Heart left ventricle (tissue), 16 donors: Measurements from ENCODE around the gene TSPAN11. TPM values are rescaled to one million over a fixed set of nuclear protein-coding genes. Genes with fewer than 3 reads are reported as not detected.
A peak's percentile ranks its signal among the peaks of the same experiment; 100 is the strongest.

Experiments used
- ATAC-seq, 4 donors: fragments of 200-7000 bp; cut with Tn5 transposase; one replicate each; pipeline ENCODE4 v1.9.1; 2020 to 2022; ENCODE audit warnings: moderate library complexity in 4 of 4, mild to moderate bottlenecking in 3 of 4, moderate number of reproducible peaks in 1 of 4
- DNase-seq, 5 donors: peaks; one replicate each; pipeline ENCODE4 v3.0.0-alpha.2; 2020
- H3K27ac ChIP-seq, 12 donors: fragments of 200-600 bp; sonication (generic) in 4 of 12; one replicate each; pipeline versions ENCODE4 v1.5.0 to v1.8.0; 2016 to 2022; ENCODE audit warnings: mild to moderate bottlenecking in 2 of 12
- H3K27me3 ChIP-seq, 9 donors: fragments of 200-600 bp; sonication (generic) in 2 of 9; one replicate each; pipeline versions ENCODE4 v1.5.1 to v1.8.0; 2016 to 2022; ENCODE audit warnings: mild to moderate bottlenecking in 3 of 9
- H3K36me3 ChIP-seq, 9 donors: fragments of 200-600 bp; sonication (generic) in 2 of 9; one replicate each; pipeline versions ENCODE4 v1.5.0 to v1.8.0; 2018 to 2022; ENCODE audit warnings: mild to moderate bottlenecking in 2 of 9
- H3K4me1 ChIP-seq, 12 donors: fragments of 200-600 bp; sonication (generic) in 4 of 12; one replicate each; pipeline versions ENCODE4 v1.5.0 to v1.8.0; 2016 to 2022; ENCODE audit warnings: mild to moderate bottlenecking in 3 of 12
- H3K4me3 ChIP-seq, 12 donors: fragments of 200-600 bp; sonication (generic) in 4 of 12; one replicate each; pipeline versions ENCODE4 v1.5.0 to v1.8.0; 2017 to 2022; ENCODE audit warnings: mild to moderate bottlenecking in 9 of 12, moderate library complexity in 4 of 12
- H3K9me3 ChIP-seq, 12 donors: fragments of 200-600 bp; sonication (generic) in 4 of 12; one replicate each; pipeline versions ENCODE4 v1.5.0 to v1.8.0; 2016 to 2022; ENCODE audit warnings: mild to moderate bottlenecking in 1 of 12
- POLR2A ChIP-seq, 2 donors: fragments of 450-650 bp; IDR thresholded peaks; one replicate each; pipeline ENCODE4 v1.6.1; 2017; ENCODE audit warnings: antibody characterized with exemption in 2 of 2, mild to moderate bottlenecking in 2 of 2, moderate library complexity in 2 of 2
- WGBS, 4 donors: extraction: QIAGEN DNeasy Blood & Tissue Kit in 2 of 4; methylation state at CpG; one replicate each; pipeline versions ENCODE4 v1.1.5 to v1.1.7; 2013 to 2018; 5-methylcytosine and 5-hydroxymethylcytosine counted together
- intact Hi-C, 10 donors: fragments of 100-400 bp; cut with DNase I; formaldehyde crosslinking; loops; one replicate each; pipeline versions ENCODE4 v1.11.1 to v1.14.2; 2022
- polyA plus RNA-seq, 2 donors: library from polyadenylated mRNA; stranded (reverse); fragments of 200-250 nt; gene quantifications; one replicate each; pipeline ENCODE4 v1.2.3, GENCODE V29; 2013
- total RNA-seq, 9 donors: library from RNA; depleted of rRNA in 2 of 9; stranded (reverse); fragments of >200 nt in 2 of 9; fragmentation: NEBNext Ultra II Directional in 3 of 9; extraction: Animal tissue kit (Norgen Biotek cat#: 25700) in 3 of 9; gene quantifications; one replicate each; pipeline versions ENCODE4 v1.1.0 to v1.2.4, GENCODE V29; 2016 to 2023
- TF ChIP-seq, protein P1 (sequence below), 12 donors: fragments of 200-600 bp; sonication (generic) in 4 of 12; IDR thresholded peaks; one replicate each; pipeline versions ENCODE4 v1.5.0 to v1.8.0; 2018 to 2022; ENCODE audit warnings: antibody characterized with exemption in 12 of 12, mild to moderate bottlenecking in 5 of 12
- donor health status: ischemic (EF 13 %, LVEDD 7.1; RV severe dilation, severe dysfunction).
- donor health status: healthy with polysubstance abuse.
- donor health status: DM: no; HTN: yes; CAD: no.
- donor health status: DM: no; HTN: no; CAD: no.
- donor health status: ischemic (EF 25% LVEDD 6.9; RV normal size, moderate dysfunction).
- donor health status: ischemic (EF 25% LVEDD 5.7; RV mildly dilated, moderate dysfunction).
- donor health status: healthy.
- donor health status: DM: yes; HTN: yes; CAD: no.
- donor health status: ischemic (EF 35%, LVEDD 5.7; RV mildly dilated, moderate dysfunction).
- donor health status: nonischemic (EF 11% LVEDD 7.7; RV severe dilation, severe dysfunction).
- donor health status: DM: yes; HTN: yes; CAD: no.
- donor health status: PGD.
- donor health status: ischemic (EF 29% LVEDD 5.4; RV normal size, mild dysfunction).
- donor health status: nonischemic (EF 23%, LVEDD 6.1; RV moderate dilation, normal function).

TSPAN11 gene
- total and polyA plus RNA-seq, 11 donors: 0.49 to 4.2 (median 1.9) TPM

DNA sequence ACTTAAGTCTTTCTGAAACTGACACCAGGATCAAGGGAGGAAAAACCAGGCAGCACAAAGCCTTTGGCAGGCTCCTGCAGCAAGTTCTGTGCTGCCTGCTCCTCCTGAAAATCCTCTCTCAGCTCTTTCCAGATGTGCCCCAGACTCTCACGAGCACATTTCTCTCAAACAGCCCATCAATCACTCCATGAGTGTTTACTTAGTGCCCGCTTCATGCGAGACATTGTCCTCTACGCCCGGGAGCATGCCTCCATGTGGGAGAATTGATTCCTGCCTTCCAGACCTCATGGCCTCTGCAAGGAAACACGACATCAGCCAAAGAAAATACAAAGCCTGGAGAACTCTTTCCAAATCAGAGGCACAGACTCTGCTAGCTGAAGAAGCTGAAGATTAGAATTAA is 46.5 kb upstream of the TSPAN11 start:
- no peak overlapping the region for H3K27ac ChIP-seq
- no peak overlapping the region for H3K4me3 ChIP-seq
- WGBS, 4 donors: 23 to 40% (median 32%) methylated on average over 6 of the region's 6 CpGs
- DNase-seq (no peak), ATAC-seq (no peak)
- no peaks in the 10 kb centered on the region for H3K9me3 ChIP-seq
- H3K4me1 ChIP-seq: peaks cover 0 to 7% (median 0%) of the 10 kb centered on the region in 12 donors
- H3K36me3 ChIP-seq: no peaks in the 10 kb centered on the region
- H3K27me3 ChIP-seq: peaks cover 0 to 5% (median 0%) of the 10 kb centered on the region in 9 donors
- TF ChIP-seq, protein P1, sequence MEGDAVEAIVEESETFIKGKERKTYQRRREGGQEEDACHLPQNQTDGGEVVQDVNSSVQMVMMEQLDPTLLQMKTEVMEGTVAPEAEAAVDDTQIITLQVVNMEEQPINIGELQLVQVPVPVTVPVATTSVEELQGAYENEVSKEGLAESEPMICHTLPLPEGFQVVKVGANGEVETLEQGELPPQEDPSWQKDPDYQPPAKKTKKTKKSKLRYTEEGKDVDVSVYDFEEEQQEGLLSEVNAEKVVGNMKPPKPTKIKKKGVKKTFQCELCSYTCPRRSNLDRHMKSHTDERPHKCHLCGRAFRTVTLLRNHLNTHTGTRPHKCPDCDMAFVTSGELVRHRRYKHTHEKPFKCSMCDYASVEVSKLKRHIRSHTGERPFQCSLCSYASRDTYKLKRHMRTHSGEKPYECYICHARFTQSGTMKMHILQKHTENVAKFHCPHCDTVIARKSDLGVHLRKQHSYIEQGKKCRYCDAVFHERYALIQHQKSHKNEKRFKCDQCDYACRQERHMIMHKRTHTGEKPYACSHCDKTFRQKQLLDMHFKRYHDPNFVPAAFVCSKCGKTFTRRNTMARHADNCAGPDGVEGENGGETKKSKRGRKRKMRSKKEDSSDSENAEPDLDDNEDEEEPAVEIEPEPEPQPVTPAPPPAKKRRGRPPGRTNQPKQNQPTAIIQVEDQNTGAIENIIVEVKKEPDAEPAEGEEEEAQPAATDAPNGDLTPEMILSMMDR (IDR thresholded peaks at IDR 0.05): no peak
- no peak for TF ChIP-seq POLR2A (IDR thresholded peaks at IDR 0.05)
- intact Hi-C loops: no loop called here

DNA sequence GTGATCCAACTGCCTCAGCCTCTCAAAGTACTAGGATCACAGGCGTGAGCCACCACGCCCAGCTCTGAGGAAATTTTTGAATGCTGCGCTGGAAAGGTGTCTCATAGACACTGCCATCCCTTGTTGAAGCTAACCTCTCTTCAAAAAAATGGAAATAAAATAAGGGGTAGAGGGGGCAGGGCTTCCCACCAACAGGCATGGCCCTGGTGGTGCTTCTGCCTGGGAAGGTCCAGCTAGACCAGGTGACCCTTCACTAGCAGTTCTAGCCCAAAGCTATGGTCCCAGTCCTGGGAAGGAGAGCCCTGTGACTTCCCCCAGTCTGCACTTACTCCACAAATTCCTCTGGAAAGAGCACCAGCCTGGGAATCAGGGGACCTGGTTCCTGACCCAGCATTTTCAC is 45.7 kb upstream of the TSPAN11 start:
- ATAC-seq: no peak
- no peak for DNase-seq
- no peak overlapping the region for H3K27ac ChIP-seq
- H3K9me3 ChIP-seq: peaks cover 0 to 3% (median 0%) of the 10 kb centered on the region in 12 donors
- peaks cover 0 to 5% (median 0%) of the 10 kb centered on the region in 9 donors for H3K27me3 ChIP-seq
- H3K36me3 ChIP-seq: no peaks in the 10 kb centered on the region
- TF ChIP-seq, protein P1 (IDR thresholded peaks at IDR 0.05): no peak
- no peak for TF ChIP-seq POLR2A (IDR thresholded peaks at IDR 0.05)
- intact Hi-C loops: no loop called here
- H3K4me1 ChIP-seq: no peaks in the 10 kb centered on the region
- 62 to 95% (median 90%) methylated on average over 3 of the region's 3 CpGs for WGBS, 4 donors
- no peak overlapping the region for H3K4me3 ChIP-seq

DNA sequence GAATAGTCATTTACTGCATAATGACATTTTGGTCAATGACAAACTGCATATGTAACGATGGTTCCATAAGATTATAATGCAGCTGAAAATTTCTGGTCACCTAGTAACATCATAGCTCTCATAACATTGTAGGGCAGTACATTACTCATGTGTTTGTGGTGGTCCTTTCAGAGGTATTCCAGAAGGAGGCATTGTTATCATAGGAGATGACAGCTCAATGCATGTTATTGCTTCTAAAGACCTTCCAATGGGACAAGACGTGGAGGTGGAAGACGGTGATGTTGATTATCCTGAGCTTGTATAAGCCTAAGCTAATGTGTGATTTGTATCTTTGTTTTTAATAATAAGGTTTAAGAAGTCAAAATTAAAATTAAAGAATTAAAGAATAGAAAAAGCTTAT is 43.8 kb upstream of the TSPAN11 start:
- H3K27me3 ChIP-seq: peaks cover 0 to 3% (median 0%) of the 10 kb centered on the region in 9 donors
- H3K36me3 ChIP-seq: no peaks in the 10 kb centered on the region
- peaks cover 0 to 22% (median 16%) of the 10 kb centered on the region in 12 donors for H3K9me3 ChIP-seq
- intact Hi-C loops: no loop called here
- ATAC-seq (no peak), DNase-seq (no peak)
- WGBS, 4 donors: 44 to 62% (median 56%) methylated on average over 3 of the region's 3 CpGs
- no peaks in the 10 kb centered on the region for H3K4me1 ChIP-seq
- H3K4me3 ChIP-seq: no peak overlapping the region
- TF ChIP-seq, protein P1 (IDR thresholded peaks at IDR 0.05): peak in 3 of 12 donors; percentile 12 to 13 (median 13)
- no peak for TF ChIP-seq POLR2A (IDR thresholded peaks at IDR 0.05)
- H3K27ac ChIP-seq: no peak overlapping the region

DNA sequence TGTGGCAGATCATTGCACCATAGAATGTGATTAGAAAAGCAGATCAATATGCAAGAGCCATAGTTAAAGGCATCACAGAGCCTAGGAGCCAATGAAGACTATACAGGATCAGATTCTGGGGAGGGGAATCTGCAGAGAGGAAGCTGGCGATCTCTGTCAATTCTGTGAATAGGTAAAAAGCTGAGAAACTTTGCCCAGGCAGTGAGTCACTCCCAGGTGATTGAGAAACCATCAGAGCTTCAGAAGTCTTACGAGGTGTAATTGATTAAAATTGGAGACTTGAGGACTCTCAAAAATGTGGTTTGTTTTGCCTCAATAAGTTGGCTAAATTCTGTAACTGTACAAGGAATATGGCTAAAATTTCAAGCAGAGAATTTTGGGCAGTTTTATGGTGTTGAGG is 41.7 kb upstream of the TSPAN11 start:
- Histone ChIP-seq H3K36me3 (no peaks in the 10 kb centered on the region), H3K27ac (no peak overlapping the region), H3K4me3 (no peak overlapping the region), H3K4me1 (no peaks in the 10 kb centered on the region), H3K27me3 (no peaks in the 10 kb centered on the region), H3K9me3 (peaks cover 0 to 40% (median 20%) of the 10 kb centered on the region in 12 donors)
- no peak for TF ChIP-seq POLR2A (IDR thresholded peaks at IDR 0.05)
- TF ChIP-seq, protein P1 (IDR thresholded peaks at IDR 0.05): no peak
- 88 to 96% (median 91%) methylated on average over 2 of the region's 2 CpGs for WGBS, 4 donors
- intact Hi-C loops: no loop called here
- DNase-seq: no peak
- no peak for ATAC-seq
